ENCODE data around the gene OLFML2A.

DNA sequence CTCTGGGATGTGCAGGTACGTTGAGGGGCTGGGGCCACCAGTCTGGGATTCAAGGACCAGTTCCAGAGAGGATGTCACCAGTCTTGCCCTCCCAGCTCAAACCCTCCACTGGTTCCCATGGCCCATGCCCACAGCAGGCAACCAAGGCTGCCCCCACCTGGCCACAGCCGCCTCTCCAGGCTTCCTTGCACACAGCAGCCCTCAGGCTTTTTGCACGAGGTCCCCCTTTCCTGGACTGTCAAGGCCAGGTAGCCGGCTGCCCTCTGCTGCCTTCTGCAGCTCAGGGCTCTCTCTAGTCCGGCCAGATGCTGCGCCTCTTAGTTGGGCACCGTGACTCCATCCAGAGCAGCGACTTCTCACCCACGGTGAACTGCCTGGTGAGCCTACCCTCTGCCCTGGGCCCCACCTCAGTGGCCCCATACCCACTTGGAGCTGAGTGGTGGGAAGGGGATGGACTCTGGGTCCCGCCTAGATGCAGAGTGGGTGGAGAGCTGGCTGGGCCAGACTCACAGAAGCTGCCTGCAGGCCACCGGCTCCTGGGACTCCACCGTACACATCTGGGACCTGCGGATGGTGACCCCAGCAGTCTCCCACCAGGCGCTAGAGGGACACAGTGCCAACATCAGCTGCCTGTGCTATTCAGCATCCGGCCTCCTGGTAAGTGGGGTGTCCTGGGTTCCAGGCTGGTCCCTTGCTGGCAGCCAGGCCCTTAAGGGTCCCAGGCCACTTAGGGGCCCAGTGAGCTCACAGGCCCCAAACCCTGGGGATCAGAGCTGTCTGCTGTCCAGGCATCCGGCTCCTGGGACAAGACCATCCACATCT is 79.2 kb downstream of the OLFML2A start:
- TF ChIP-seq ZBTB3 (CRISPR knock-in tag; IDR thresholded peaks at IDR 0.05; ENCODE audit: borderline replicate concordance, low read depth) (no peak), ISL2 (CRISPR knock-in tag; IDR thresholded peaks at IDR 0.05) (no peak), CTCF (CRISPR knock-in tag; IDR thresholded peaks at IDR 0.05) (peak; percentile 81), NR1H2 (CRISPR knock-in tag; IDR thresholded peaks at IDR 0.05; ENCODE audit: borderline replicate concordance, low read depth) (no peak)

All from HepG2 (cell line).